ENCODE measurements around the gene EPHB2.

DNA sequence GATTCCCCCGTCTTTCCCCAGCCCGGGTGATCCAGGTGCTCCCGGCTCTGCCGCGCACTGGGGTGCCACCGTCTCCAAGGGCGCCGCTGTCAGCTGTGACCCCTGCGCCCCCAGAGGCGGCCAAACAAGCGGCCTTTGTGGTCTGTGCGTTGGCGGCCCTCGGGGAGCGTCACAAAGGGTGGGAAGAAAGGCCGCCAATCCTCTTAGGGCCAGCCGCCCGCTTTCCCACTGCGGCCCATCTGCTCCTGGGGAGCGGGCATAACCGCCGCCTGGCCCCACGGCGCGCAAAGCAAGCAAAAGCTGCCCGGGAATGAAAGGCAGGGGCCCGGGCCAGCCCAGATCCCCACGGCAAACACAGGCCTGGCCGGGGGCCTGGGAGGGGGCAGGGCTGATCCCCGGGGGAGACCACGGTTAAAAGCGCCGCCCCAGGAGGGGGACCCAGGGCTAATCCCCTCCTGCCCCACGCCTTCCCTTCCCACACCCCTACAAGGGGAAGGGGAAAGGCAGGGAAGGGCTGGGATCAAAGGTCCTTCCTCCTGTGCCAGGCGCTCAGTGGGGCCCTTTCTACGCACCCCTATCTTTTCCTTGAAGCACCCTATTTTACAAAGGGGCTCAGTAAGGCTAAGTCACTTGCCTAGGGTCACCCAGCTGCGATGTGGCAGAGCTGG is 33.6 kb upstream of the EPHB2 start:
- TF ChIP-seq, protein P1, sequence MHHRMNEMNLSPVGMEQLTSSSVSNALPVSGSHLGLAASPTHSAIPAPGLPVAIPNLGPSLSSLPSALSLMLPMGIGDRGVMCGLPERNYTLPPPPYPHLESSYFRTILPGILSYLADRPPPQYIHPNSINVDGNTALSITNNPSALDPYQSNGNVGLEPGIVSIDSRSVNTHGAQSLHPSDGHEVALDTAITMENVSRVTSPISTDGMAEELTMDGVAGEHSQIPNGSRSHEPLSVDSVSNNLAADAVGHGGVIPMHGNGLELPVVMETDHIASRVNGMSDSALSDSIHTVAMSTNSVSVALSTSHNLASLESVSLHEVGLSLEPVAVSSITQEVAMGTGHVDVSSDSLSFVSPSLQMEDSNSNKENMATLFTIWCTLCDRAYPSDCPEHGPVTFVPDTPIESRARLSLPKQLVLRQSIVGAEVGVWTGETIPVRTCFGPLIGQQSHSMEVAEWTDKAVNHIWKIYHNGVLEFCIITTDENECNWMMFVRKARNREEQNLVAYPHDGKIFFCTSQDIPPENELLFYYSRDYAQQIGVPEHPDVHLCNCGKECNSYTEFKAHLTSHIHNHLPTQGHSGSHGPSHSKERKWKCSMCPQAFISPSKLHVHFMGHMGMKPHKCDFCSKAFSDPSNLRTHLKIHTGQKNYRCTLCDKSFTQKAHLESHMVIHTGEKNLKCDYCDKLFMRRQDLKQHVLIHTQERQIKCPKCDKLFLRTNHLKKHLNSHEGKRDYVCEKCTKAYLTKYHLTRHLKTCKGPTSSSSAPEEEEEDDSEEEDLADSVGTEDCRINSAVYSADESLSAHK (tag by site-specific recombination; IDR thresholded peaks at IDR 0.05), result no peak
- TF ChIP-seq, protein P2, sequence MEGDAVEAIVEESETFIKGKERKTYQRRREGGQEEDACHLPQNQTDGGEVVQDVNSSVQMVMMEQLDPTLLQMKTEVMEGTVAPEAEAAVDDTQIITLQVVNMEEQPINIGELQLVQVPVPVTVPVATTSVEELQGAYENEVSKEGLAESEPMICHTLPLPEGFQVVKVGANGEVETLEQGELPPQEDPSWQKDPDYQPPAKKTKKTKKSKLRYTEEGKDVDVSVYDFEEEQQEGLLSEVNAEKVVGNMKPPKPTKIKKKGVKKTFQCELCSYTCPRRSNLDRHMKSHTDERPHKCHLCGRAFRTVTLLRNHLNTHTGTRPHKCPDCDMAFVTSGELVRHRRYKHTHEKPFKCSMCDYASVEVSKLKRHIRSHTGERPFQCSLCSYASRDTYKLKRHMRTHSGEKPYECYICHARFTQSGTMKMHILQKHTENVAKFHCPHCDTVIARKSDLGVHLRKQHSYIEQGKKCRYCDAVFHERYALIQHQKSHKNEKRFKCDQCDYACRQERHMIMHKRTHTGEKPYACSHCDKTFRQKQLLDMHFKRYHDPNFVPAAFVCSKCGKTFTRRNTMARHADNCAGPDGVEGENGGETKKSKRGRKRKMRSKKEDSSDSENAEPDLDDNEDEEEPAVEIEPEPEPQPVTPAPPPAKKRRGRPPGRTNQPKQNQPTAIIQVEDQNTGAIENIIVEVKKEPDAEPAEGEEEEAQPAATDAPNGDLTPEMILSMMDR (tag by site-specific recombination; IDR thresholded peaks at IDR 0.05), result no peak
- TF ChIP-seq ZNF629 (tag by site-specific recombination; IDR thresholded peaks at IDR 0.05) (no peak), ZFP41 (tag by site-specific recombination; IDR thresholded peaks at IDR 0.05; ENCODE audit: borderline replicate concordance) (no peak), ZNF214 (tag by site-specific recombination; IDR thresholded peaks at IDR 0.05; ENCODE audit: borderline replicate concordance) (no peak), ZNF133 (tag by site-specific recombination; IDR thresholded peaks at IDR 0.05) (no peak), KLF10 (tag by site-specific recombination; IDR thresholded peaks at IDR 0.05) (no peak), KLF7 (tag by site-specific recombination; IDR thresholded peaks at IDR 0.05; ENCODE audit: borderline replicate concordance) (no peak), TRIM28 (IDR thresholded peaks at IDR 0.05; ENCODE audit: borderline replicate concordance, low read length) (no peak), TCF7L2 (IDR thresholded peaks at IDR 0.05; ENCODE audit: borderline replicate concordance, low read depth, low read length) (no peak), ZFP37 (tag by site-specific recombination; IDR thresholded peaks at IDR 0.05) (no peak)
- TF ChIP-seq, protein P3, sequence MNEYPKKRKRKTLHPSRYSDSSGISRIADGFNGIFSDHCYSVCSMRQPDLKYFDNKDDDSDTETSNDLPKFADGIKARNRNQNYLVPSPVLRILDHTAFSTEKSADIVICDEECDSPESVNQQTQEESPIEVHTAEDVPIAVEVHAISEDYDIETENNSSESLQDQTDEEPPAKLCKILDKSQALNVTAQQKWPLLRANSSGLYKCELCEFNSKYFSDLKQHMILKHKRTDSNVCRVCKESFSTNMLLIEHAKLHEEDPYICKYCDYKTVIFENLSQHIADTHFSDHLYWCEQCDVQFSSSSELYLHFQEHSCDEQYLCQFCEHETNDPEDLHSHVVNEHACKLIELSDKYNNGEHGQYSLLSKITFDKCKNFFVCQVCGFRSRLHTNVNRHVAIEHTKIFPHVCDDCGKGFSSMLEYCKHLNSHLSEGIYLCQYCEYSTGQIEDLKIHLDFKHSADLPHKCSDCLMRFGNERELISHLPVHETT (tag by site-specific recombination; IDR thresholded peaks at IDR 0.05), result no peak
- TF ChIP-seq, protein P4, sequence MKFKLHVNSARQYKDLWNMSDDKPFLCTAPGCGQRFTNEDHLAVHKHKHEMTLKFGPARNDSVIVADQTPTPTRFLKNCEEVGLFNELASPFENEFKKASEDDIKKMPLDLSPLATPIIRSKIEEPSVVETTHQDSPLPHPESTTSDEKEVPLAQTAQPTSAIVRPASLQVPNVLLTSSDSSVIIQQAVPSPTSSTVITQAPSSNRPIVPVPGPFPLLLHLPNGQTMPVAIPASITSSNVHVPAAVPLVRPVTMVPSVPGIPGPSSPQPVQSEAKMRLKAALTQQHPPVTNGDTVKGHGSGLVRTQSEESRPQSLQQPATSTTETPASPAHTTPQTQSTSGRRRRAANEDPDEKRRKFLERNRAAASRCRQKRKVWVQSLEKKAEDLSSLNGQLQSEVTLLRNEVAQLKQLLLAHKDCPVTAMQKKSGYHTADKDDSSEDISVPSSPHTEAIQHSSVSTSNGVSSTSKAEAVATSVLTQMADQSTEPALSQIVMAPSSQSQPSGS (tag by site-specific recombination; IDR thresholded peaks at IDR 0.05; ENCODE audit: low read depth), result no peak

Data from HEK293 (cell line).